ENCODE data around the gene FTSJ3. TPM values are rescaled to one million over a fixed set of nuclear protein-coding genes. Genes with fewer than 3 reads are reported as not detected.

FTSJ3 gene
- total and polyA plus RNA-seq, 9 donors: 29.1 to 45.4 (median 37.5) TPM

- Histone ChIP-seq H3K4me1 (ENCODE audit: control insufficient read depth, insufficient read depth, low read length) (peaks cover 15% of the 10 kb centered on the region), H3K9me3 (replicated peaks; ENCODE audit: control insufficient read depth, low read depth, low read length) (no peaks in the 10 kb centered on the region), H3K36me3 (ENCODE audit: control insufficient read depth, insufficient read depth, low read length) (peaks cover 71% of the 10 kb centered on the region), H3K27ac (ENCODE audit: low read length) (no peak overlapping the region), H3K27me3 (ENCODE audit: control insufficient read depth, insufficient read depth, low read length) (no peaks in the 10 kb centered on the region), H3K4me3 (ENCODE audit: low read length) (no peak overlapping the region)
- WGBS (ENCODE audit: insufficient coverage): 100% methylated on average over 1 of the region's 3 CpGs
- no peak for DNase-seq
These were observed 1.5 kb upstream of the FTSJ3 start for GRCh38 chr17:63828936-63829335.

- Histone ChIP-seq H3K27ac (ENCODE audit: low read length) (peak overlapping the region; percentile 90), H3K9me3 (replicated peaks; ENCODE audit: control insufficient read depth, low read depth, low read length) (no peaks in the 10 kb centered on the region), H3K36me3 (ENCODE audit: control insufficient read depth, insufficient read depth, low read length) (peaks cover 70% of the 10 kb centered on the region), H3K4me3 (ENCODE audit: low read length) (peak overlapping the region; percentile 92), H3K4me1 (ENCODE audit: control insufficient read depth, insufficient read depth, low read length) (peaks cover 15% of the 10 kb centered on the region), H3K27me3 (ENCODE audit: control insufficient read depth, insufficient read depth, low read length) (no peaks in the 10 kb centered on the region)
- DNase-seq: no peak
- no CpG with 5 or more reads among the region's 19 CpGs for WGBS (ENCODE audit: insufficient coverage)
These were observed 348 bp upstream of the FTSJ3 start for GRCh38 chr17:63827801-63828221.

GRCh38 chr17:63826468-63827001 is 928 bp downstream of the FTSJ3 start:
- H3K27me3 ChIP-seq (ENCODE audit: control insufficient read depth, insufficient read depth, low read length): no peaks in the 10 kb centered on the region
- no peak for DNase-seq
- H3K4me1 ChIP-seq (ENCODE audit: control insufficient read depth, insufficient read depth, low read length): peaks cover 15% of the 10 kb centered on the region
- H3K27ac ChIP-seq (ENCODE audit: low read length): peak overlapping the region; percentile 90
- 0% methylated on average over 17 of the region's 31 CpGs for WGBS (ENCODE audit: insufficient coverage)
- peaks cover 68% of the 10 kb centered on the region for H3K36me3 ChIP-seq (ENCODE audit: control insufficient read depth, insufficient read depth, low read length)
- H3K4me3 ChIP-seq (ENCODE audit: low read length): peak overlapping the region; percentile 92
- H3K9me3 ChIP-seq (replicated peaks; ENCODE audit: control insufficient read depth, low read depth, low read length): no peaks in the 10 kb centered on the region

- no peaks in the 10 kb centered on the region for H3K27me3 ChIP-seq (ENCODE audit: control insufficient read depth, insufficient read depth, low read length)
- no peak for DNase-seq
- H3K27ac ChIP-seq (ENCODE audit: low read length): no peak overlapping the region
- 95% methylated on average over 7 of the region's 9 CpGs for WGBS (ENCODE audit: insufficient coverage)
- H3K4me1 ChIP-seq (ENCODE audit: control insufficient read depth, insufficient read depth, low read length): peaks cover 15% of the 10 kb centered on the region
- H3K4me3 ChIP-seq (ENCODE audit: low read length): no peak overlapping the region
- no peaks in the 10 kb centered on the region for H3K9me3 ChIP-seq (replicated peaks; ENCODE audit: control insufficient read depth, low read depth, low read length)
- peaks cover 65% of the 10 kb centered on the region for H3K36me3 ChIP-seq (ENCODE audit: control insufficient read depth, insufficient read depth, low read length)
These were observed 3.1 kb downstream of the FTSJ3 start for GRCh38 chr17:63824362-63824761.

GRCh38 chr17:63823659-63824331 is 3.7 kb downstream of the FTSJ3 start:
- DNase-seq: no peak
- peaks cover 63% of the 10 kb centered on the region for H3K36me3 ChIP-seq (ENCODE audit: control insufficient read depth, insufficient read depth, low read length)
- H3K27ac ChIP-seq (ENCODE audit: low read length): no peak overlapping the region
- no peaks in the 10 kb centered on the region for H3K27me3 ChIP-seq (ENCODE audit: control insufficient read depth, insufficient read depth, low read length)
- no peaks in the 10 kb centered on the region for H3K9me3 ChIP-seq (replicated peaks; ENCODE audit: control insufficient read depth, low read depth, low read length)
- 90% methylated on average over 8 of the region's 13 CpGs for WGBS (ENCODE audit: insufficient coverage)
- no peak overlapping the region for H3K4me3 ChIP-seq (ENCODE audit: low read length)
- peaks cover 15% of the 10 kb centered on the region for H3K4me1 ChIP-seq (ENCODE audit: control insufficient read depth, insufficient read depth, low read length)

- Histone ChIP-seq H3K27ac (ENCODE audit: low read length) (no peak overlapping the region), H3K4me3 (ENCODE audit: low read length) (no peak overlapping the region), H3K27me3 (ENCODE audit: control insufficient read depth, insufficient read depth, low read length) (no peaks in the 10 kb centered on the region), H3K36me3 (ENCODE audit: control insufficient read depth, insufficient read depth, low read length) (peaks cover 75% of the 10 kb centered on the region), H3K4me1 (ENCODE audit: control insufficient read depth, insufficient read depth, low read length) (peaks cover 10% of the 10 kb centered on the region), H3K9me3 (replicated peaks; ENCODE audit: control insufficient read depth, low read depth, low read length) (no peaks in the 10 kb centered on the region)
- no peak for DNase-seq
These were observed 4.9 kb downstream of the FTSJ3 start for GRCh38 chr17:63822537-63822936.

- peaks cover 10% of the 10 kb centered on the region for H3K4me1 ChIP-seq (ENCODE audit: control insufficient read depth, insufficient read depth, low read length)
- H3K36me3 ChIP-seq (ENCODE audit: control insufficient read depth, insufficient read depth, low read length): peaks cover 82% of the 10 kb centered on the region
- no peak overlapping the region for H3K4me3 ChIP-seq (ENCODE audit: low read length)
- DNase-seq: no peak
- no peak overlapping the region for H3K27ac ChIP-seq (ENCODE audit: low read length)
- no peaks in the 10 kb centered on the region for H3K9me3 ChIP-seq (replicated peaks; ENCODE audit: control insufficient read depth, low read depth, low read length)
- 80% methylated on average over 4 of the region's 6 CpGs for WGBS (ENCODE audit: insufficient coverage)
- no peaks in the 10 kb centered on the region for H3K27me3 ChIP-seq (ENCODE audit: control insufficient read depth, insufficient read depth, low read length)
These were observed 5.7 kb downstream of the FTSJ3 start for GRCh38 chr17:63821804-63822203.

- Histone ChIP-seq H3K36me3 (ENCODE audit: control insufficient read depth, insufficient read depth, low read length) (peaks cover 90% of the 10 kb centered on the region), H3K4me1 (ENCODE audit: control insufficient read depth, insufficient read depth, low read length) (peaks cover 5% of the 10 kb centered on the region), H3K27ac (ENCODE audit: low read length) (no peak overlapping the region), H3K9me3 (replicated peaks; ENCODE audit: control insufficient read depth, low read depth, low read length) (no peaks in the 10 kb centered on the region), H3K27me3 (ENCODE audit: control insufficient read depth, insufficient read depth, low read length) (no peaks in the 10 kb centered on the region), H3K4me3 (ENCODE audit: low read length) (no peak overlapping the region)
- WGBS (ENCODE audit: insufficient coverage): 87% methylated on average over 8 of the region's 10 CpGs
- DNase-seq: no peak
These were observed 6.4 kb downstream of the FTSJ3 start for GRCh38 chr17:63820963-63821561.

- 77% methylated on average over 12 of the region's 21 CpGs for WGBS (ENCODE audit: insufficient coverage)
- Histone ChIP-seq H3K4me3 (ENCODE audit: low read length) (no peak overlapping the region), H3K9me3 (replicated peaks; ENCODE audit: control insufficient read depth, low read depth, low read length) (no peaks in the 10 kb centered on the region), H3K27me3 (ENCODE audit: control insufficient read depth, insufficient read depth, low read length) (no peaks in the 10 kb centered on the region), H3K4me1 (ENCODE audit: control insufficient read depth, insufficient read depth, low read length) (no peaks in the 10 kb centered on the region), H3K27ac (ENCODE audit: low read length) (no peak overlapping the region), H3K36me3 (ENCODE audit: control insufficient read depth, insufficient read depth, low read length) (peaks cover 91% of the 10 kb centered on the region)
- no peak for DNase-seq
These were observed 7.6 kb downstream of the FTSJ3 start for GRCh38 chr17:63819585-63820537.

- no peak overlapping the region for H3K4me3 ChIP-seq (ENCODE audit: low read length)
- no CpG with 5 or more reads among the region's 6 CpGs for WGBS (ENCODE audit: insufficient coverage)
- no peaks in the 10 kb centered on the region for H3K4me1 ChIP-seq (ENCODE audit: control insufficient read depth, insufficient read depth, low read length)
- no peaks in the 10 kb centered on the region for H3K27me3 ChIP-seq (ENCODE audit: control insufficient read depth, insufficient read depth, low read length)
- DNase-seq: no peak
- no peak overlapping the region for H3K27ac ChIP-seq (ENCODE audit: low read length)
- H3K36me3 ChIP-seq (ENCODE audit: control insufficient read depth, insufficient read depth, low read length): peaks cover 90% of the 10 kb centered on the region
- H3K9me3 ChIP-seq (replicated peaks; ENCODE audit: control insufficient read depth, low read depth, low read length): no peaks in the 10 kb centered on the region
These were observed 8.3 kb downstream of the FTSJ3 start for GRCh38 chr17:63819131-63819530.
